ENCODE results near the gene ADNP2.

DNA sequence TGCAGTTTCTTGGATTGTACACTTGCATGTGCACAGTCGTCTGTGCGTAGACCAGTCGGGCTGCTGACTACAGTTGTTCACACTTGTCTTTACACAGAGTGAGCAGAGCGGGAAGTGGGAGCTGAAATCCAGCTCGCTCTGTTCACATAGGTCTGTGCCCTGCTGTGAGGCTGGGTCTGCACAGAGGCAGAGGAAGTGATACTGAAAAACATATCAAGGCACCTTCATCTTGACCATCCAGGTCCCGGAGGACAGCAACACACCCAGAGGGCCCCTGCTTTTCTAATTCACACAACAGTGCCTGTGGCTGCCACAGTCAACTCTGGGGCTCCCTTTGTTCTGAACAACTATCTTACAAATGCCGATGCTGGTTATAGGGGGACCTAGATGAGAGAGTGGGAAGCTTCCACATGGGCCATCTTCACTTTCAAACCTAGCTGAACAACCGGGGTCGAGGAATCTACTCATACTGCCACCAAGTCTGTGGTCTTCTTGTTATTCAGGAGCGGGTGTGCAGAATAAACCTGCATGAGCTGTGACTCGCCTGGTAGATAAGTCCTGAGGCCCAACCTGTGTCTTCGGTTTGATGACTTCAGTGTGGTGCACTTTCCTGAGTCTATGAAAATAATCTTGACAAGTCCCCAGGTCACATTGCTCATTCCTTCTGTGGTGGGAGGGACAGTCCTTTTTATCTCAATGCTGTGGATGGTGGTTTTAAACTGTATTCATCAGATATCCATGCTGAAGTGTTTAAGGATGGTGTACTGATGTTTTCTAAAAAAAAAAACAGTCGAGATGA is 3.5 kb upstream of the ADNP2 start:
- TF ChIP-seq, protein P1, sequence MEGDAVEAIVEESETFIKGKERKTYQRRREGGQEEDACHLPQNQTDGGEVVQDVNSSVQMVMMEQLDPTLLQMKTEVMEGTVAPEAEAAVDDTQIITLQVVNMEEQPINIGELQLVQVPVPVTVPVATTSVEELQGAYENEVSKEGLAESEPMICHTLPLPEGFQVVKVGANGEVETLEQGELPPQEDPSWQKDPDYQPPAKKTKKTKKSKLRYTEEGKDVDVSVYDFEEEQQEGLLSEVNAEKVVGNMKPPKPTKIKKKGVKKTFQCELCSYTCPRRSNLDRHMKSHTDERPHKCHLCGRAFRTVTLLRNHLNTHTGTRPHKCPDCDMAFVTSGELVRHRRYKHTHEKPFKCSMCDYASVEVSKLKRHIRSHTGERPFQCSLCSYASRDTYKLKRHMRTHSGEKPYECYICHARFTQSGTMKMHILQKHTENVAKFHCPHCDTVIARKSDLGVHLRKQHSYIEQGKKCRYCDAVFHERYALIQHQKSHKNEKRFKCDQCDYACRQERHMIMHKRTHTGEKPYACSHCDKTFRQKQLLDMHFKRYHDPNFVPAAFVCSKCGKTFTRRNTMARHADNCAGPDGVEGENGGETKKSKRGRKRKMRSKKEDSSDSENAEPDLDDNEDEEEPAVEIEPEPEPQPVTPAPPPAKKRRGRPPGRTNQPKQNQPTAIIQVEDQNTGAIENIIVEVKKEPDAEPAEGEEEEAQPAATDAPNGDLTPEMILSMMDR (conservative IDR thresholded peaks at IDR 0.05), result no peak
- TF ChIP-seq ZFX (IDR thresholded peaks at IDR 0.05), result no peak
